Measurements from ENCODE around the gene CIART.
A peak's percentile ranks its signal among the peaks of the same experiment; 100 is the strongest.
"Not testable (repeated sequence)": the region's sequence is repeated elsewhere in the genome, so short reads cannot be mapped to it uniquely, and the experiment has no call there.

Gene CIART

DNA sequence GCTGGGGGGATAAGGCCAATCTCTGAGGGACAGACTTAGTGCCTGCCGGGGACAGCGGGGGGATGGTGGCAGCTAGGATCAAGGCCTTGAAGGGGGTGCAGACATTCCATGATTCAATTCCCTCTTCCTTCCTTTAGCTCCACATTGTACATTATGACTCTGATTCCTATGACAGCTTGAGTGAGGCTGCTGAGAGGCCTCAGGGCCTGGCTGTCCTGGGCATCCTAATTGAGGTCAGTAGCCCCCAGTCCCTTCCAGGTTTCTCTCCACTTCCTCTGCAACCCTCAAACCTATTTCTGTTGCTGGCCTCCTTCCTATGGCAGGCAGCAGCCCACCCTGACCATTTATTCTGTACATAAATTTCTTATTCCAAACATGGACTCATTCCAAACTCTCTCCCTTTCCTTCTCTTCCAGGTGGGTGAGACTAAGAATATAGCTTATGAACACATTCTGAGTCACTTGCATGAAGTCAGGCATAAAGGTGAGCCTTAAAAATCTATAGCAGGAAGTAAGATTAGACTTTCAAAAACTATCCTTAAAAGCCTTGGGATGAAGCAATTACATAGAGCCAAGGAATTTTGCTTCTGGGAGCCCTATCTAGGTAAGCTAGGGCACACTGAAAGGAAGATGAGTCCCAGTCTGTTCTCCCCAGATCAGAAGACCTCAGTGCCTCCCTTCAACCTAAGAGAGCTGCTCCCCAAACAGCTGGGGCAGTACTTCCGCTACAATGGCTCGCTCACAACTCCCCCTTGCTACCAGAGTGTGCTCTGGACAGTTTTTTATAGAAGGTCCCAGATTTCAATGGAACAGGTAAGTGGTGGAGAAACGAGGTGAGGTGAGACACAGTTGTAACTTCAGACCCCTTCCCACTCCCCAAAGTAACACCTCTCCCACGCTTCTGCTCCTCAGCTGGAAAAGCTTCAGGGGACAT lies 19.7 kb upstream of the CIART start:
- no peak for DNase-seq (ENCODE audit: low spot score)

DNA sequence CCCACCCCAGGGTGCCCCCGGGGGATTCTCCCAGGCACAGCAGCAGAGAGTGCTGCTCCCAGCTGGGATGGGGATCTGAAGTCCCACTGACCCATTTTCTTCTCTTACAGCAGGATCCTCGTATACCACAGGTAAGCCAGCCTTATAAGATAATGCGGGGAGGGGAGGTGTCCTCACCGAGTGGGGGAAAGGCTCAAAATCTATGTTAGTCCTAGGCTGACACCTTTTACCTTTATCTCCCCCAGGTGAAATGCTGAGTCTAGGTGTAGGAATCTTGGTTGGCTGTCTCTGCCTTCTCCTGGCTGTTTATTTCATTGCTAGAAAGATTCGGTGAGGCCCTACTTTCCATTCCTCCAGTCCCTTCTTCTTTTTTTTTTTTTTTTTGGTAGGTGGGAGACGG lies 18.8 kb upstream of the CIART start:
- DNase-seq (ENCODE audit: low spot score): no peak

DNA sequence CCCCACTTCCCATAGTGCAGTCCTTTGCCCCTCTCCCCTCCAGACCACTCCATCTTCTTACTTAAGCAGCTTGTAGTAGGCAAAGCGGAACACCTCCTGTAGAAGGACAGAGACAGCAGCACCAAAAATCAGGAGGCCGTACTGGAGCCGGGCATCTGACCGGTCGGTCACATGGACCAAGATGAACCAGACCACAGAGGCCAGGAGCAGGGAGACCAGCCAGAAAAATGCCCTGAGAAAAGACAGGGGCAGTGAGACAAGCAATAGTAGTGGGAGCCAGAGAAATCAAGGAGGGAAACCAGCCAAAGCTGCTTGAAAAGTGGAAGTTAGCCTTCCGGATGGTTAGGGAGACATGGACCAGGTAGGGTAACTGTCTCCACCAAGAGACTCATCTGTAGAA lies 14.5 kb upstream of the CIART start:
- no peak for DNase-seq (ENCODE audit: low spot score)

DNA sequence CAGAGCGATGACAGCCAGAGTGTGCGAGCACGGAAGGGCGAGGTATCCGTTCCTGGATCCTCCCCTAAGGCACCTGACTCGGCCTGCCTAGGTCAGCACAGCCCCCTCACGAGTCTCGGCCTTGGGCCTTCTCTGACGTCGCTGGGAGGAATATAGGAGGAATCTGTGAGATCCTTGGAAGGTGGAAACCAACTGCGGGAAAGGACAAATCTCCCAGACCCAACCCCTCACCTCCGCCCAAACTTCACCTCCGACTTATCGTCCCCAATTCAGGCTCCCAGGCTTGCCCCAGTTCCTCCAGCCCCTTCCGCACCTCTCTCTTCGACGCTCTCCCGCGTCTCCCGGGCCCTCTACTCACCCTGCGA lies 14.0 kb upstream of the CIART start:
- peak; percentile 39 for DNase-seq (ENCODE audit: low spot score)

DNA sequence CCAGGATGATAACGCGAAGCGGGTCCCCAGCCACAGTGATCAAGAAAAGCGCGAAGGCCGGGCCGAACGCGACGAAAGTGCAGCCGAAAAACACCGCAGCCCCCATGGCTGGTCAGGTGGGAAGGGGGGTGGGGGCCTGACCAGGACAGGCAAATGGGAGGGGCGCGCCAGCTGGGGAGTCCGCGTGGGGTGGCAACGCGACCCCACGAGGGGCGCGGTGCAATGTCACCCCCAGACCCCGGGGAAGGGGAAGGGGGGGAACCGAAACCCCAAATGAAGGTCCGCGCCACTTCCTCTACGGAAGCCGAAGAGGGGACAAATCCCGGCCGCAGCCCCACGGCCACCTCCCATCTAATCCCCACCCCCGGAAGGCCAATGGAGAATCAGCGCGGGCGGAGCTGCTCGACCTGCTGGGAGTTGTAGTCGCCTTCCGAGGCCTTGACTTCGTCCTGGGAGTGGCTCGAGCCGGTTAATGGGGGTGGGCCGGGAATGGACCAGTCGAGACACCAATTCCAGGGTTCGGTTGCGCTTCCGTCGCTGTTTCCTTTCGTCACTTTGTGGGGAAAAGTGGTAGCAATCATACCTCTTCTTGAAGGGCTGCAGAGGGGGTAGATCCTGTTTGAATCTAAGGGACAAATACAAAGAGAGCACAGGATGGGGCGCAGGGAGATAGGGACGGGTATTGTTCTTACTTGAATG lies 13.5 kb upstream of the CIART start, which contains the start of gene APH1A:
Gene APH1A (minus strand): TSS at position 312 of the 699 bp plus-strand sequence. CDS start 206 bp downstream, at position 106.
- DNase-seq (ENCODE audit: low spot score): peak; percentile 97

DNA sequence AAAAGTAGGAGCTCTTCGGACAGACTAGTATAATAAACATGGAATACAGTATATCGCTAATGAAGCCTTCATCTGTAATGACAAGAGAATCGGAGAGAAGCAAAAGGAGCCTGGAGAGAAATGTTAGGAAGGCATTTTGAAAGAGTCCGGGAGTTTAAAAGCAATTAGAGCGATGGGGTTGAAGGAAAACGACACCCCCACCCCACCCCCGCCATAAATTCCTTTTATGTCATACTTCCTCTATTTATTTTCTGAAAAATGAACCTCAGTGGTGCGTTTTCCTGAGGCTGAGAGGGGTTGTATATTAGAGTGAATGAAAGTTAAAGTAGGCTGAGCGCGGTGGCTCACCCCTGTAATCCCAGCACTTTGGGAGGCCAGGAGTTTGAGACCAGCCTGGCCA lies 12.9 kb upstream of the CIART start:
- DNase-seq (ENCODE audit: low spot score): no peak

DNA sequence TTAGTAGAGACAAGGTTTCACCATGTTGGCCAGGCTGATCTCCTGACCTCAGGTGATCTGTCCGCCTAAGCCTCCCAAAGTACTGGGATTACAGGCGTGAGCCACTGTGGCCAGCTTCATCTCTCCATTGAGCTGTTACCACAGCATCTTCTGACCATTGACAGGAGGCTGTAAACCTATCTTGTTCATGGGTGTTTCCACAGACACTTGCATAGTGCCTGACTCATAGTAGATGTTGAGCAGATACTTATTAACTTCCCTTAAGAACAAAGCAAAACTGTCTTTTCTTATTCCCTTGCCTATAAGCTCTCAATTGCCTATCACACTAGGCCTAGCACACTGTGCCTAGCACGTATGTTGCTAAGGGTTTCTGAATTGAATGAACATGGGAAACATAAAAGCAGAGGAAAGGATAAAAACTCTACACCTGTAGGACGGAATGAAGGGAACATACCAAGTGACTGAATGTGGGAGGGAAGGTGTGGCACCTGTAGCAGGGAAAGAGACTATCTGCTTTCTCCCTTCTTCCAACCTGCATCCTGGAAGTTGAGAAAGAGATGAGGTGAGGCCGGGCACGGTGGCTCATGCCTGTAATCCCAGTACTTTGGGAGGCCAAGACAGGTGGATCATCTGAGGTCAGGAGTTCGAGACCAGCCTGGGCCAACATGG lies 10.9 kb upstream of the CIART start:
- no peak for DNase-seq (ENCODE audit: low spot score)

DNA sequence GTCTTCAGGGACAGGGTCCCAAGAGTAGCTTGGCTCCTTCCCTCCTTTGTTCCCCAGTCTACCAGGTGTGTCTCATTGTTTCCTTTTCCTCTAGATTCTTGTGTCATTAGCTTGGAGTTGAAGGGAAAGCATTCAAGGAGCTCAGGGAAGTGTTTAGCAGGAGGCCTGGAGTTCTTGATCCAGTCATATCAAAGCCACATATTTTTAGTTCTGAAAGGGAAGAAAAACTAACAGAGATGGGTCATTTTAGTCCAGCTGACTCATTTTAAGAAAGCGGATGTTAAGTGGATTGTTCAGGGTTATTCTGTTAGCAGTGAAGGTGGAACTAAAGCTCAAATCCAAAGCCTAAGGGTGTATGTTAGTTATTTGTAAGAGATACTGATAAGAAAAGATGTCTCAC lies 9.0 kb upstream of the CIART start:
- DNase-seq (ENCODE audit: low spot score): no peak

DNA sequence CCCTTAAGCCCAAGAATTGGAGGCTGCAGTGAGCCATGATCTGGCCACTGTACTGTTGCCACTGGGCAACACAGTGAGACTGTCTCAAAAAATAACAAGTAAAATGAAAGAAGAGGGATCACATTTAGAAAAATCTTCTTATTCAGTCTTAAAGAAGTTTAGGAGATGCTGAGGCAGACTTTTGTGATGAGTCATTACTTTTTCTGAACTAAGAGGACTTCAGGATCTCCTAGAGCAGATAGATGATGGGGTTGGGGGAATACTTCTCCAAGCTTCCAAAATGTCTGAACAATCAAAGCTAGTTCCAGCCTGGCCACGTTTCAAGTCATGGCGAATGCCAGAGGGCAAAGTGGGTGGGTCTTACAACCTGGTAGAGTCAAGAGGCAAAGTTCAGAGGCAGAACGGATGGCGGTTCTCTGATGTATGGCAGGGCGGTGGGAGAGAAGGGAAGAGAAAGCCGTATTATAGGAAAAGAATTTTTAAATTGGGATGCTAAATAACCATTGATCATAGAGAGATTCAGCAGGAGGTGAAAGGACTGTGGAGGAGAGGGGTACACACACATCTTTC lies 2.1 kb upstream of the CIART start:
- DNase-seq (ENCODE audit: low spot score): no peak

DNA sequence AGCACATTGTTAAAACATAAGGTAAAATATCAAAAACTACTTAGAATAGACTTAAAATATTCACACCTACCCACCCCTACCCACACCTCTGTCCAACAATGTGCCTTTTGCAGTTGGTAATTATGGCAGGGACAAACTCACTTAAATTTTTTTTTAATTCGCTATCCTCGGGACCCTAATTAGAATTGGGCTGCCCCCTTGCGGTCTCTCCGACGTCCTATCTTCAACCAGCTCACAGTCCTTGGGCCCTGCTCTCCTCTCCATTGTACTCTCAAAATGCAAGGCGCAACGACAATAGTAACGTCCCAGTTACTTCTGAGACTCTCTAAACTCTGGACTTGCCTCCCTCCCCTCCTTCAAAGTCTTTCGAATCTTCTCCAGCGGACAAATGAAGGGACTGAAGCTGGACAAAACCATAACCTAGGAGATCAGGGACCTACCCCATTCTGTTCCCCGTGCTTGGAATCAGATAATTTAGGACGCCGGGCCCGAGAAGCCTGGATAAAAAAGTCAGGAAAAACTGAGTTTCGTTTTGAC lies 1.1 kb upstream of the CIART start:
- DNase-seq (ENCODE audit: low spot score): peak; percentile 53

DNA sequence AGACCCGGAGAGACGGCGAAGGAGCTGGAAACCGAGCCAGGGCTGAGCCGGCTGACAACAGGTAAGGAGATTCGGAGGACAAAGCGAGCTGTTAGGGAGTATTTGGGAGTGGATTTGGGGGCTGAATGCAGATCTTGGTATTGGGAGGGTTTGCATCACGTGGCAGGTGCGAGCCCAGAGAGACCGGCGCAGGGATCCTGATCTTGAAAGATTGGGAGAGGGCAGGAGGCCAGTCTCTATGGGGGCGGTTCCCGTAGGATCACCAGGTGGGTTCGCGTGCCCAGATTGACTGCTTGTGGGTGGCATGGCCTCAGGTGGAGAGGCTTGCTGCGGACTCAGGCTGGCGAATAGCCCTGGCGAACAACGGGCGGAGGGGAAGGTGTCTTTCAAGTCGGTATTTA lies 204 bp downstream of the CIART start:
- DNase-seq (ENCODE audit: low spot score): no peak

DNA sequence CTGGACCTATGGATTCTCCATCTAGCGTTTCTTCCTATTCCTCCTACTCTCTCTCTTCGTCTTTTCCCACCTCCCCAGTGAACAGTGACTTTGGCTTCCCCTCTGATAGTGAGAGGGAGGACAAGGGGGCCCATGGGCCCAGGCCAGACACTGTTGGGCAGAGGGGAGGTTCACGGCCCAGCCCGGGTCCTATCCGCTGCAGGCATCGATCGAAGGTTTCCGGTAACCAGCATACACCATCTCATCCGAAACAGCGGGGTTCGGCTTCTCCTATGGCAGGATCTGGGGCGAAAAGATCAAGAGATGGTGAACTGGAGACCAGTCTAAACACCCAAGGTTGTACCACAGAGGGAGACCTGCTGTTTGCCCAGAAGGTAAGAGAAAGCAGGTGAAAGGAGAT lies 906 bp downstream of the CIART start:
- no peak for DNase-seq (ENCODE audit: low spot score)

DNA sequence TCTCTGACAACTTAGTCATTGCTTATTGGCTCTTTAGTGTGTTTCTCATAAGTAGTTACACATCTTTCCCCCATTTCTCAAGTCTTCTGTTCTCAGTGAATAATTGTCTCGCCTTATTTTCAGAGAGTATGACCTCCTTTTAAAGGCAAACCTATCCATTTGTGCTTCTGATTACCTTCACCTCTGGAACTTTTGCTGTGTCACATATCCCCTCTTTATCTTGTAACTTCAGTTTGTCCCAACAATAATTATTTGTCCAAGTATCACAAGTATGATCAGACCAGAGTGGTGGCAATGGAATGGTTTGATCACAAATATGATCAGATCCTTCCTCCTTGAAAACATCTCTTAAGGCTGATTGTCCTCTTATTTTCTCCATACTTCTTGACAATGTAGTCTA lies 6.0 kb downstream of the CIART start:
- DNase-seq (ENCODE audit: low spot score): no peak

DNA sequence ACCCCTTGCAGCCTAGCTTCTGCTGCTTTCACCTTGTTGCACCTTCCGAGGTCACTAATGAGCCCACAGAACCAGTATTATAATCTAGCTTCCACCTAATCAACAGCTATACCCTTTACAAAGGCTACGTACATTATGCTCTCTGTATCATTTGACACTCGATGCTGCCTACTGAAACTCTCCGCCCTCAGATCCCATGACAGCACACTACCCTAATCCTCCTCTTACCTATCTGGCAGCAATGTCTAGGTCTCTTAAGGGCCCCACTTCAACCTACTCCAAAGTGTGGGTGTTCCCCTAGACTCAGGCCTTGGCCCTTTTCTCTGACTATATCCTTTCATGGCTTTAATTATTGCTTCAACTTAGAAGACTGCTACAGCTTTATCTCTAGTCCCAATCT lies 6.5 kb downstream of the CIART start:
- no peak for DNase-seq (ENCODE audit: low spot score)

DNA sequence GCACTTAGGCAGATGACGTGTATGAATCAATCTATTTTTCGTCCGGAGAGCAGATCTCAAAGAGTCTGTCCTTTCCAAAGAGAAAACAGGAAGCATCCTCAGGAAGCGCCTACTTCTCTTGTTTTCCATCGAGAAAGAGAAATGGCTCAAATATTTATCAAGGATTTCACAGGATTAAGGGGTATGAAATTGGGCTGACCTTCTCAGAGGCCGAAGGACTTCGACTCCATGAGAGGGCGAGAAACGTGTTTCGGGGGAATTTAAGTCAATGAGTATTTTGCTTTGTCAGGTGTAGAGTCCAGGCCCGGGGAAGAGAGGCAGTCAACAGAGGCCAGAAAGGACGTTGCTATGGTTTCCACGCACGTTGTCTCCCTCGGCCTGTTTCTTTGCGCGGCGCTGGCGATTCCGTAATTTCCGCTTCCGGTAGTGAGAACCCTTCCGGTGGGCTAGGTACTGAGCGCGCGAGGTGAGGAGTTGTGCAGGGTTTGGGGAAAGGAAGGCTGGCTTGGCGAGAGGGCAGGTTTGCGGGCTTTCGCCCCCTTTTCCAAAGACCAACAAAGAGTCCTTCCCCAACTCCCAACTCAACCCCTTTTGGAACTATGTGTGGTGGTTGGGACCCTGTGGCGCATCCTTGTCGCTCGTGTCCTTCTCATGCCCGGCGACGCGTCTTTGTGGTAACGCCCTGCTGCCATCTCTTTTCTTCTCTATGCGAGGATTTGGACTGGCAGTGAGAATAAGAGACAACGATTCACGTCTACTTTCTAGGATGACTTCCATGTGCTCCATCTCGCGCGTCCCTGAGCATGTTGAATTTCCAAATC lies 11.3 kb downstream of the CIART start, which contains the start of gene MRPS21:
Gene MRPS21 (plus strand): TSS at position 429 of the 821 bp plus-strand sequence. CDS start 506 bp downstream, outside the sequence.
- peak; percentile 79 for DNase-seq (ENCODE audit: low spot score)

DNA sequence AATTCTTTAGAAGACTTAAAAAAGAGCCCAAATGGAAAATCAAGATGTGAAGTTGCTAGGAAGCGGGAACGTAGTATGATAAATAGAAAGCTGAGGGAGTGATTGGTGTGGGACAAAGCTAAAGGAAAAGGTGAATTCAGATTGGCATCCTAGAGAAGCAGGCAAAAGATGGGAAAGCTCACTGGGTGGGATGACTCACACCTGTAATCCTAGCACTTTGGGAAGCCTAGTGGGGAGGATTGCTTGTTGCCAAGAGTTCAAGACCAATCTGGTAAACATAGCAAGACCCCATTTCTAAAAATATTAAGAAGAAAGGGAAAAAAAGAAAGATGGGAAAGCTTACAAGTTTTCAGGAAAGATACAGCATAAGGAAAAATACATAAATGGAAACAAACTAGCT lies 13.1 kb downstream of the CIART start:
- DNase-seq (ENCODE audit: low spot score): no peak

DNA sequence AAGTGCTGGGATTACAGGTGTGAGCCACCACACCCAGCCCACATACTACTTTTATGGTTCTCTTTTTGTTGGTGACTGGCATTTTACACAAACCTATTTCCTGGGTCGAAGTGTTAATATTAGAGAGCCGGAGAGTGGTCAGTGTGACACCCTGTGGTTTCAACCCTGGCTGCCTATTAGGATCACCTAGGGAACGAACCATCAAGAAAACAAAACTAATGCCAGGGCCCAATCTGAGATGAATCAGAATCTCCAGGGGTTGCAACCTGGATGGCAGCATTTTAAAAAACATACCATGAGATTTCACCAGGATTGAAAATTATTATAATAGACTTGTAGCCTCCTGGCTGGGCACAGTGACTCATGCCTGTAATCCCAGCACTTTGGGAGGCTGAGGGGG lies 17.4 kb downstream of the CIART start:
- no peak for DNase-seq (ENCODE audit: low spot score)

DNA sequence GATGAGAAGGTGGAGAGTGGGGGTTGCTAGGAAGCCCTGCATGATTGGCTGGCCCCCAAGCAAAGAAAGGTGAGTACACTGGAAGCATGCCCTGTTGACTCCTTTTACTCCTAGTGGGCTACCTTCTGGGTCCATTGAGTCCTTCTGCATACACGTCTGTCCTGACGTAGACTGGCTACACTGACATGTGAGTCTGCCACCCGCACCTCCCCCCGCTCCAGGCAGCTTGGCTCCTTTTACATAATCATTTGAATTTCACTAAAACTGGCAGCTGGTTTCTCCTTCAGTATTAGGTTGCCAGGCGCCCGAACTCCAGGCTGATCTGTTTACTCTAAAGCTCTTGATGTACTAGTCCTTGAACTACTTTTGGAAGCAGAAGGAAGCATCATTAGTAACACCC lies 20.0 kb downstream of the CIART start:
- DNase-seq (ENCODE audit: low spot score): no peak

DNA sequence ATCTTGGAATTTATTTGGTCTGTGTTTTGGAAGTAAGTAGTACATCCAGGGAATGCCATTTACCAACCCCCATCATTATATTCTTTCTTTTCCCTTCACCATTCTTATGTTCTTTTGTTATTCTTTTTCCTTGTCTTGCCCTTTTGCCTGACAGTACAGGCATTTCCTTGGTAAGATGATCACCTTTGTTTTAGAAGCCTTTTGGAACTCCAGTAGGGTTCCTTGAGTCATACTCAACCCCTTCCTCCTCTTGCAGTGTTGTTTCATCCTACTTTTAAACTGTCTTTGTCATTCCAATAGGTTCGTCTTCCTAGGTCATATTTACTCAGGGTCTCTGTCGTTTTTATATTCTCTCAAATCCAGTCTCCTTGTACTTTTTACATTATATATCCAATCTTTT lies 20.5 kb downstream of the CIART start:
- DNase-seq (ENCODE audit: low spot score): no peak

DNA sequence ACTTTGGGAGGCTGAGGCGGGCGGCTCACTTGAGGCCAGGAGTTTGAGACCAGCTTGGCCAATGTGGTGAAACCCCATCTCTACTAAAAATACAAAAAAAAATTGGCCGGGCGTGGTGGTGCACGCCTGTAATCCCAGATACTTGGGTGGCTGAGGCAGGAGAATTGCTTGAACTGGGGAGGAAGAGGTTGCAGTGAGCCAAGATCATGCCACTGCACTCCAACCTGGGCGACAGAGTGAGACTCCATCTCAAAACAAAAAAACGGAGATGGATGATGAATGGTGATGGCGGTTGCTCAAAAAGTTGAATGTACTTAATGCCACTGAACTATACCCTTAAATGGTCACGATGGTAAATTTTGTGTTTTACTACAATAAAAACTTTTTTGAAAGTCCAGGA lies 26.2 kb downstream of the CIART start:
- DNase-seq (ENCODE audit: low spot score): not testable (repeated sequence)

All from germinal center (tissue), 1 donor.